Placental epithelial cell (primary cell): ENCODE measurements around the gene UBR7. TPM values are rescaled to one million over a fixed set of nuclear protein-coding genes. Genes with fewer than 3 reads are reported as not detected.

ENCODE experiments used
- total RNA-seq: library from RNA; depleted of rRNA; stranded (reverse); fragments of >200 nt; gene quantifications from 2 replicates; pipeline ENCODE4 v1.2.3, GENCODE V29; 2012

UBR7 gene, protein sequence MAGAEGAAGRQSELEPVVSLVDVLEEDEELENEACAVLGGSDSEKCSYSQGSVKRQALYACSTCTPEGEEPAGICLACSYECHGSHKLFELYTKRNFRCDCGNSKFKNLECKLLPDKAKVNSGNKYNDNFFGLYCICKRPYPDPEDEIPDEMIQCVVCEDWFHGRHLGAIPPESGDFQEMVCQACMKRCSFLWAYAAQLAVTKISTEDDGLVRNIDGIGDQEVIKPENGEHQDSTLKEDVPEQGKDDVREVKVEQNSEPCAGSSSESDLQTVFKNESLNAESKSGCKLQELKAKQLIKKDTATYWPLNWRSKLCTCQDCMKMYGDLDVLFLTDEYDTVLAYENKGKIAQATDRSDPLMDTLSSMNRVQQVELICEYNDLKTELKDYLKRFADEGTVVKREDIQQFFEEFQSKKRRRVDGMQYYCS
- 18.3 and 26.3 TPM in 2 replicates for total RNA-seq

DNA sequence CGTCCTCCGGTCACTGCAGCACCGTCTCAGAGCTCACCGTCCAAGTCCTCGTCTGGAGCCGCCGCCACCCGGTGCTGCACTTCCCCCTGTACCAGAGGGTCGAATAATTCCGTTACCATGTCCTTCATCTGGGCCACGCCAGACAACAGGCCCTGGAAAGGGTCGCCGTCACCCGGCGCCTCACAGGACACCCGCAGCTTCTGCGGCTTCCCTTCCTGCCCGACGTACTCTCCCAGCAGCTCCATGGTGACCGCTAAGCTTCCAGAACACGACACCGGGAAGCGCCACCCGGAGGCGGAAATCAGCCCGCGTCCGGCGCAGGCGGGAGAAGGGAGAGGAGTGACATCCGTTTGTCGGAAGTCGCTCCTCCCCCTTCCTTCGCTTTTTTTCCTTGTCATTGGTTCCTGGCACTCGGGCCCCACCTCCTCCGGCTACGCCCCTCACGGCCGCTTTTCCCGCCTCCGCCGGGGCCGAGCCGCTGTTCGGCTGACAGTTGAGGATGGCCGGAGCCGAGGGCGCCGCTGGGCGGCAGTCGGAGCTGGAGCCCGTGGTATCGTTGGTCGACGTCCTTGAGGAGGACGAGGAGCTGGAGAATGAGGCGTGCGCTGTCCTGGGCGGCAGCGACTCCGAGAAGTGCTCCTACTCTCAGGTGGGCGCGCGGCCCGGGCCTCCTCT is at the start of gene UBR7, which contains the start of gene GON7:
UBR7 (plus strand) TSS at position 464 of the 675 bp plus-strand sequence; CDS start at position 500, 36 bp downstream.
GON7 (minus strand) TSS at position 273 of the 675 bp plus-strand sequence; CDS start at position 245, 28 bp downstream.

DNA sequence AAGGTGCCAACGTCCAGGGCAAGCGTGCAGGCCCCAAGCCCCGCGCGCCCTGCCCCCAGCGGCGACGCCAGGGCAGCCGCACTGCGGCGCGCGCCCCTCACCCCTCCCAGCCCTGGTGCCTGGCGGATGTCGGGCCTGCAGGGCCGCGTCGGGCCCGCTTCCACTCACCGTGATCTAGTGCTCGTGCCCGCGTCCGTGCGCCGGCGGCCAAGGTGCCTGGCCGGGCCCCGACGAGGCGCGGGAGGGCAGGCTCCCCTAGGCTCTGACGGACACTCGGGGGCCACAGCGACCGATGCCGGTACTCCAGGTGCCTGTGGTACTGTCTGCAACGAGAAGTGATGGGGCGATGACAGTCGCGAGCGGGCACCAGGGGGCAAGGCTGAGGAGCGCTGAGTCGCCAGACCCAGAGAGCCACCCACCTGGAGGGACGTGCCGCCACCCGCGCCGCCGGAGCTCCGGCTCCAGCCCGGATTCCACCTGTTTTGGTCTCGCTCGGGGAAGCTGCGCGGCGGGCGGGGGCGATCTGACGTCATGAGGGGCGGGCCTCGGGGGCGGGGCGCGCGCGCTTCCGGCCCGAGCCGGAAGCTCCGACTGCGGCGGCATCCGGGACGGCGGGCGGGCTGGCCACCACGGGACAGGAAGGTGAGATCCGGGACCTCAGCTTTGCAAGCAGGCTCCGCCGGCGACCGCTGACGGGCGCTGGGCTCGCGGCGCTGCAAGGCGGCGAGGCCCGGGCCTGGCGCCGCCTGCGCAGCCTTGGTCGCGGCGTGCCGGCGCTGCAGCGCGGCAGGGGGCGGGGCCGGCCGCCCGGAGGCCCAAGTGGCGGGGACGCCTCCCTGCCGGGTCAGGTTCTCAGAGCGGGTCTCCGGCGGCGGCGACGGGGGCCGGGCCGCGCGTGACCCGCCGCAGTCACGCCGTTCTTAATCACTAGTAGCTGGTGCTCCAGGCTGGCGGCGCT is 22.4 kb upstream of the UBR7 start, which contains the start of the genes LYSET and MOAP1:
LYSET (plus strand) TSS at position 927 of the 958 bp plus-strand sequence. CDS start 89 bp downstream, outside the sequence.
MOAP1 (minus strand) TSS at position 507 of the 958 bp plus-strand sequence. CDS start 655 bp downstream, outside the sequence.

Other genes with a start within 250 kb of the UBR7 start
- 17.3 and 43.5 TPM in 2 replicates for gene ITPK1, start 91.3 kb upstream of the UBR7 start, total RNA-seq
- gene MOAP1, start 22.4 kb upstream of the UBR7 start, total RNA-seq, result 4.9 and 5.1 TPM in 2 replicates
- 2.7 and 7.8 TPM in 2 replicates for gene LYSET, start 21.9 kb upstream of the UBR7 start, total RNA-seq
- 7.9 and 11.1 TPM in 2 replicates for gene GON7, start 191 bp upstream of the UBR7 start, total RNA-seq
- gene BTBD7, start 125.8 kb downstream of the UBR7 start, total RNA-seq, result 45.5 and 64.3 TPM in 2 replicates
- 0.39 TPM in 1 of 2 replicates, not detected in the other for gene COX8C, start 139.9 kb downstream of the UBR7 start, total RNA-seq
- gene UNC79, start 223.7 kb downstream of the UBR7 start, total RNA-seq, result 0.22 and 0.79 TPM in 2 replicates